Middle frontal gyrus (tissue), 1 donor: Measurements from ENCODE around the gene HLA-DQA2.
"Not testable (repeated sequence)": the region's sequence is repeated elsewhere in the genome, so short reads cannot be mapped to it uniquely, and the experiment has no call there.

ENCODE experiments used
- DNase-seq: peaks from one replicate; pipeline ENCODE4 v3.0.0-alpha.2; 2015; ENCODE audit warnings: low spot score; ENCODE audit errors: extremely low spot score

HLA-DQA2 gene

DNA sequence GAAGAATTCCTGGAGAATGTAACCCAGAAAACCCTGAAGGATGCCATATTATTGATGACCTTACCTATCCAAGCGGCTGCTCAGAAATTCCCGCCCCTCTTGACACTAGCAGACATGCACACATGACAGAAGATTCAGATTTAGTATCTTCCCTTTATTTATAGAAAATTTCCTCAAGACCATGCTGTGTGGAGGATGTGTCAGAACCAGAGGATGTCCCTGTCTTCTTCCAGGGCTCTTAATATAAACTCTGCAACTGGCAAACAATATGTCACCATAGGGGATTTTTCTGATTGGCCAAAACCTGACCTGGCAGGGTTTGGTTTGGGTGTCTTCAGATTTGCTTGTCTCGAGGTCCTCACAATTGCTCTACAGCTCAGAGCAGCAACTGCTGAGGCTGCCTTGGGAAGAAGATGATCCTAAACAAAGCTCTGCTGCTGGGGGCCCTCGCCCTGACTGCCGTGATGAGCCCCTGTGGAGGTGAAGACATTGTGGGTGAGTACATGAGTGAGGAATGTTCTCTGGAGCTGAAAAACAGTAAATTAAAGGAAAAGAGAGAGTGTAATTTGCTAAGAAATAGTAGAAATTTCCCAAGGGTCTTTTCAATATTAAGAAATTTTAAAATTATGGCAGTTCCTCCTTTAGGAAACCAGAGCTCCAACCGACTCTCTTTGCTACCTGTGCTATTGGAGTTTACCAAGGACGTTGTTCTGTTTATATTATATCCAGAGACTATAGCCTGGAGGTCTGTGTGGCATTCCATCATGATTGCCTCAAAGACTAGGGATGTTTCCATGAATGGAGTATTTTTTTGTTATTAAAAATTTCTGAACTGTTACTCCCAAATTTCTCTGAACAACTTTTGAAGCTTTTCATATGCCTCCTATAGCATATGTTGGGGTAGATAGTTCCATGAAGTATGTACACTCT is at the start of gene HLA-DQA2:
HLA-DQA2 (plus strand) TSS at position 361 of the 930 bp plus-strand sequence; CDS start at position 414, 53 bp downstream.
- DNase-seq: no peak

DNA sequence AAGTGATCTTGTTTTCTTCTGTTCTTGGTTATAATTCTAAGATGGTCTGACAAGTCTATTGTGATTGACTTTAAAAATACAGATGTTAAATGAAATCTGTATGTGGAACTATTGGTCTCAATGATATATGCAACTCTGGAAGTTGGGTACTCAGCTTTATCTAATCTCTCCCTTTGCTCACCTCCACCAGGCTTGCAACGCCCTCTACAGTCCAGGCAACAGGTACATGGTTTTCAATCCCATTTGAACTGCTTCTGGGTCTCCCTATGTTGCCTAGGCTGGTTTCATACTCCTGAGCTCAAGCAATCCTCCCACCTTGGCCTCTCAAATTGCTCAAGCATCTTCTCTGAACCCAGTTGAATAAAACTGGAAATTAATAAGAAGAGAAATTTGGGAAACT is 49.2 kb upstream of the HLA-DQA2 start:
- no peak for DNase-seq

DNA sequence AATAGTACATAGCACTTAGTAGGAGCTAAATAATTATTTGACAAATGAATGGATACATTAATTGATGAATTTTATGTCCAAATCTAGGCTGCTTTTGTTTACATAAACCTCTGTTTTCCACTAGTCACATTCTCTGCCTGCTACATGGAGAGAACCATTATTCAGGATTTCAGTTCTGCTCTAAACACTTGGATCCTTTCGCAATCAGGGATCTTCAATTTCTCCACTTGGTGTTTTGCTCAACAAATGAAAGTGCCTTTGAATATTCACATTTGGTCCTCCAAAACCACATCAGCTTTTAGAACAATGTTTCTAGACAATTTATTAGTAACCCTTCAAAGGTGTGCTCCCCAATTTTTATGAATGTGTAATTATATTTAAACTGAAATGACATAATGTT is 44.2 kb upstream of the HLA-DQA2 start:
- DNase-seq: no peak

DNA sequence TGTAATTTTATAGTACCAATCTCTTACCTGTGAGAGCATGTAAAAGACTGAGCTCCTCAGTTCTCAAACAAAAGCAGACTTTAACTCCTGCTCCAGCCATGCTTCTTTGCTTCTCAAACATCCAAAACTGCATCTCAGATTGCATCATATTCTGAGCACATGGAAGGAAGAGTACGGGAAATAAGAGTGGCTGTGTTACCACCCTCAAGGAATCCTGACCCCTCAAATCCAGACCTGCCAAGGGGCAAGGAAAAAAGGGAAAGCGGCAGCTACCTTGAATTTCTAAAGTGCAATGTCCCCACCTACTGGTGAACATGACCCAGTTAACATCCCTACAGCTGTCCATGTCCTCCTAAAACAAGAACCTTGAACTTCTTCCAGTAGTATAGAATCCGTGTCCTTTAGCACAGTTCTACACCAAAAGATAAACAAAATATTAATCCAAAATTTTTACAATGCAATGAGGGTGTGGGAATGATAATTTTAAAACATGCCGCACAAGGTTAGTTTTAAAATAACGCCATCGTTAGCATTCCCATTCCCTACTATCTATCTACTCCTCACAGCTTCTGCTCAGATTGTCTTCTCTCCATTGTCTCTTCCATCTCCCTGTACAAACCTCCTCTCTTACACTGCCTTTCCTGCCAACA is 40.7 kb upstream of the HLA-DQA2 start:
- no peak for DNase-seq

DNA sequence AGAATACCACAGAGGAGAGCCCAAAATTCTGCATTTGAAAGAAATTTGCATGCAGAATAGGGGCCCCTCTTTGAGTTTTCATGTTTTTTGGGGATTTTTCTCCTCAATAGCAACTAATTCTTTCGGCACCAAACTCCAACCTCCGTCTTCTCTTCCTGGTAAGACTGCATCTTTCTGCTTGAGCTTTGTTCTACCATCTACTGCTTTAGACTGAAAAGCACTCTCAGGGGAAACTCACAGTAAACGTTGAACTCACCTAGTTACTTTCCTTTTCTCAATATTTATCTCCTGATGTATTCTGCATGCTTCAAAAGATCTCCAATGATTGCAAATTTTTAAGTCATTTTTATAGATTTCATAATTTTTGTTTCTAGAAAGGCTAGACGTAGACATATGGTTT is 37.8 kb upstream of the HLA-DQA2 start:
- no peak for DNase-seq

DNA sequence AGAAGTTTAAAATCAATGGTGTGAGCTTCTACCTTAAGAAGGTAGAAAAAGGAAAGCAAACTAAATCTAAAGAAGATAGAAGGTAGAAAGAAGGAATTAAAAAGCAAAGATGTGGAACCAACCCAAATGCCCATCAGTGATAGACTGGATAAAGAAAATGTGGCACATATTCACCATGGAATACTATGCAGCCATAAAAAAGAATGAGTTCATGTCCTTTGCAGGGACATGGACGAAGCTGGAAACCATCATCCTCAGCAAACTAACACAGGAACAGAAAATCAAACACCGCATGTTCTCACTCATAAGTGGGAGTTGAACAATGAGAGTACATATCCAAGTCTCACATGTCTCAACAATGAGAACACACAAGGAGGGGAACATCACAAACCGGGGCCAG is 36.0 kb upstream of the HLA-DQA2 start:
- not testable (repeated sequence) for DNase-seq

DNA sequence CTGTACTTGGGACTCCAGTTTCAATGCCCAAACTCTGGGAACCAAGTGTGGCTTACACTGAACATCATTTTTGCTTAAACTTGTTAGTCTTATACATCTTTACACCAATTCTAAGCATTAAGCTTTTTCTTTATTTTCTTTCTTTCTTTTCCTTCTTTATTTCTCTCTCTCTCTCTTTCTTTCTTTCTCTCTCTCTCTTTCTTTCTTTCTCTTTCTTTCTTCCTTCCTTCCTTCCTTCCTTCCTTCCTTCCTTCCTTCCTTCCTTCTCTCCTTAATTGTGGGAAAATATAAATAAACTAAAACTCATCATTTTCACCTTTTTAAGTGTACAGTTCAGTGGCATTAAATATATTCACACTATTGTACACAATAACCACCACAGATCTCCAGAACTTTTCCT is 31.6 kb upstream of the HLA-DQA2 start:
- DNase-seq: no peak

DNA sequence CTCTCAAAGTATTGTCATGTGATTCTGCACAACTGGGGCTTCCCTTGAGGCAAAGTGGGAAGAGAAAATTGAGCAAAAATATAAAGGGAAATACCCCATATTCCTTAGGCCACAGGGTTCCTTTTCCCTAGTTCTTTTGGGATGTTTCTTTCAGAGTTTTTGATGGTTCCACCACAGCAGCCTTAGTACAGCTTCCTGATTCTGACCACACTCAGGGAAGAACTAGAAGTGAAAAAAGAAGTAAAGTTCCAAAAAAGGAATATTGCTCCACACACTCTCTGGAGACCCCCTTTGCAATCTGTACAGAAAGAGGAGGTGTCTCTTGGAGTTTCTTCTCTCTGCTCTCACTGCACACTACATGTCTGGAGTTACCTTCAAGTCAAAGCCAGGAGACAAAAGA is 27.9 kb upstream of the HLA-DQA2 start:
- DNase-seq: no peak

DNA sequence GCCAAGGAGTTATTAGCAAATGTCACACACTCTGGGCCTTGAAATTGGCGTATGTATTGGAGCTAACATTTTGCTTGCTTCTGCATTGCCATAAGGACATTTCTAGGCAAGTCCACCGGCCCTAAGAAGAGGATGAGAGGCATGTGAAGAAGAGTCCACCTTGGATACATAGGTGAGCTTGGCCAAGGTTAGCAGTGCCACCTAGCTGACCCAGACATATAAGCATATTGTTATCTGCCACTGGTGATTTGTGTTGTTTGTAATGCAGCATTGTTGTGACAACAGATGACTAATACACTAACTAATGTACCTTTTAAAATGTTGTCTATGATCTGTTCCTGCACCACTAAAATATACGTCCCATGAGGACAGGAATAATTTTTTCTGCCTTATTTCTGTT is 24.8 kb upstream of the HLA-DQA2 start:
- DNase-seq: no peak

DNA sequence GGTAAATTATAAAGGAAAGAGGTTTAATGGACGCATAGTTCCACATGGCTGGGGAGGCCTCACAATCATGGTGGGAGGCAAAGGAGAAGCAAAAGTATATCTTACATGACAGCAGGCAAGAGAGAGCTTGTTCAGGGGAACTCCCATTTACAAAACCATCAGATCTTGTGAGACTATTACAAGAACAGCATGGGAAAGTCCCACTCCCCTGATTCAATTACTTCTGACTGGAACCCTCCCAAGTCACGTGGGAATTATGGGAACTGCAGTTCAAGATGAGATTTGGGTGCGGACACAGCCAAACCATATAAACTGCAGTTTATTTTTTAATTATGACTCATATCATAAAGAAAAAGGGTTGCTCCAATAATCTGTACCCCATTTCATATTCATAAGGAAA is 22.3 kb upstream of the HLA-DQA2 start:
- DNase-seq: no peak

DNA sequence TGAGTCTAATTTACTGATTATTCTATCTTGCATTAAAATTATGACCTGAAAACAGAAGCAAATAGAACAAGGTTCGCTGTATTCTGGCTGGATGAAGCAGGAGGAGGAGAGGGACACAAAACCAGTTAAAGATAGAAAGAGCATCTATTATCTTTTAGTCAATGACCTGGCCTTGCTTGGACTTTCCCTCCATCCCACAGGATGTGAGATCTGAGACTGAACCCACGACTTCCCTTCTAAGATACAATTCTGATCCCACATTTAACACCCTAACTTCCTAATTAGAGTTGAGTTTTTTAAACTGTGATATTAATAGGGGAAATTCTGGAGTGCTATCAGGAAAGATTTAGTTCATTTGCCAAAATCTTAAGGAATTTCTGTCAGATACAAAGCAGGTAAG is 3.1 kb upstream of the HLA-DQA2 start:
- DNase-seq: no peak

DNA sequence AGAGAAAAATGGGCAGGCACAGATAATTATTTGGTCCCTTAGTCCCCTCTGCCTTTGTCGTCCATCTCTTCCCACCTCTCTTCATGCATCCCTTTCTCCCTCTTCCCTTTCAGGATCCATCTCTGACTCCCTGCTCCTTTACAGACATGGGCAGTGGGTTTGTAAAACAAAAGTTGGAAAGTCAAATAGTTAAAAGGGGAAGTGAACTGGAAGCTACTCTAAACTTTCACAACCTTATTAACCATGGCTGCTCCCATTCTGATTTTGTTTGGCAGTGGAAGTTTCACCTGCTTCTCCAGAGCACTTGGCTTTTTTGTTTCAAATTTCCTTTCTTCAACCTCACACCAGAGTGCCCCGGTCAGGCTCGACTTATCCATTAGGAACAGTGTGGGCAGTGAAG is 1.2 kb downstream of the HLA-DQA2 start:
- DNase-seq: no peak

DNA sequence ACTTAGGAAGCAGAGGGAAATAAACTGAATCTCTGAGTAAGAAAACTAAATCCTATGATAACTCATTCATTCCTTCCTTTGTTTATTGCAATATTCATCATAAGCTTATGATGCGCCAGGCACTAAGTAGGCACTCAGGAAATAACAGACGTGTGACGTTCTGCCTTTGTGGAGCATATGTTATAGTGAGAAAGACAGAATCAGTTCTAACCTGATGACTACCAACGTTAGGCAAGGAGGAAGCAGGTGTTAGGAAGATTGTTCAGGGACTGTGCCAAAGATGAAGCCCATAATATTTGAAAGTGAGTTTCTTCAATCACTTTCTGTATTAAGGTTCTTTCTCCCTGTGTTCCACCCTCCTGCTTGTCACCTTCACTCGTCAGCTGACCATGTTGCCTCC is 3.6 kb downstream of the HLA-DQA2 start:
- no peak for DNase-seq

DNA sequence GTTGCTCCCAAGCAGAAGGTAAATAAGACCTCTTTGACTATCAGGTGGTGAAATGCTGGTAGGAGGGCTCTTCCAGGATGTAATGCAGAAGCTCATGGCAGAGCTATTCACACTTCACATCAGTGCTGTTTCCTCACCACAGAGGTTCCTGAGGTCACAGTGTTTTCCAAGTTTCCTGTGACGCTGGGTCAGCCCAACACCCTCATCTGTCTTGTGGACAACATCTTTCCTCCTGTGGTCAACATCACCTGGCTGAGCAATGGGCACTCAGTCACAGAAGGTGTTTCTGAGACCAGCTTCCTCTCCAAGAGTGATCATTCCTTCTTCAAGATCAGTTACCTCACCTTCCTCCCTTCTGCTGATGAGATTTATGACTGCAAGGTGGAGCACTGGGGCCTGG is 4.5 kb downstream of the HLA-DQA2 start:
- DNase-seq: not testable (repeated sequence)

DNA sequence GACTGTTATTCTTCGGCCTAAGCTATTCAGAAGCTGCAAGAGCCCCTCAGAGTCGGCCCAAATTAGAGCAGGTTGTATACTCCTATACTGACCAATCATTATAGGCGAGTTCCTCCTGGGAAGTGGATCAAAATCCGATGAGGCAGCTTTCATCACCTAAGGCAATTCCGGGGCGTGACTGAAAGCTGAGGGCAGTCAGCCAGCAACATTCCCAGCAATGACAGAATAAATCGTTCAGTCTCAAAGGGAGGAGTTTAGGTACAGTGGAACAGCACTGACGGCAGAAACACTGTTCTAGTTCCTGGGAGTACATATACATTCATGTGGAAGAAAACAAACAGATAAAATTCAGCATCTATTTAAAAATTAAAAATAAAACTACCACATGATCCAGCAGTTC is 11.4 kb downstream of the HLA-DQA2 start:
- no peak for DNase-seq

DNA sequence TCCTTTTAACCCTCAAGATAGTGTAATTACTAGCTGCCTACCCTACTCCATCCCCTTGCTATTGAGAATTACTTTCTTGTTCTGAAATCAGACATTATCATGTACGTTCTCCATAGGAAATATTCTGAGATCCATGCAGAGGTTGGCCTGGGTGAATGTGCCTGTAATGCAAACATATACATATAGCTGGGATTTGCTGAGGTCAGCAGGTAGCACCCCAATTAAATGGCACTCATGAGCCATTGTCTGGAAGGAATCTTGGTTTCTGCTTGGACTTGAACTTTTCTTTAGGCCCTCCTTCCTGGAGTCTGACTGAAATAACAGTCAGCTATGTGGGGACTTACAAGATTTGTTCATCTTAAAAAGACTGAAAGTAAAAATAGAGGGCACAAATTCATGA is 18.5 kb downstream of the HLA-DQA2 start:
- DNase-seq: no peak

DNA sequence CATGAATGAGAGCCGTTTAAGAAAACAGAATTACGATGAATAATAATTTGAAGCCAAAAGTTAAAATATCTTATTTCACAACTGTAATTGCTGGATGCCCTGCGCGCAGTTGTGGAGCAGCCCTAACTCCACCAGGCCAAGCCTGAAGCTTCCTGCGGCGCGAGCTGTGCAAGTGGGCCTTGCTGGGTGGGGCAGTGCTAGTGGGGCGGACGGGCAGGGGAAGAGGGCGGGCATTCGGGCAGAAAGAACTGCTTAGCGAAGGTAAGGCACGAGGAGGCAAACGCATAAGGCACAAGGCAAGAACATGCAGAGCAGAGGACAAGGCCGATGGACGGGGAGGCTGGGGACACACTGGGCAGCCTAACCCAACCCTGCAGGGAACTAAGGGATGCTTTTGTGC is 19.9 kb downstream of the HLA-DQA2 start:
- DNase-seq: no peak

DNA sequence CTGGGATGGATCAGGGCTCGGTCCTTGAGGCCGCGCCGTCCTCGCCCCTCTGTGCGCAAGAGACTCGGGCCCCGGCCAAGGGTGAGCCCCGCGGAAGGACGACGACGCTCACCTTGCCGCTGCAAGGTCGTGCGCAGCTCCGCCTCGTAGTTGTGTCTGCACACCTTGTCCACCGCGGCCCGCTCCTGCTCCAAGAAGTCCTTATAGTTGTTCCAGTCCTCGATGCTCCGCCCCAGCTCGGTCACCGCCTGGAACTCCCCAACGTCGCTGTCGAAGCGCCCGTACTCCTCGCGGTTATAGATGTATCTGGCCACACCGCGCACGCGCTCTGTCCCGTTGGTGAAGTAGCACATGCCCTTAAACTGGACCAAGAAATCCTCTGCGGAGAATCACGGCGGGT is 20.4 kb downstream of the HLA-DQA2 start:
- DNase-seq: no peak

DNA sequence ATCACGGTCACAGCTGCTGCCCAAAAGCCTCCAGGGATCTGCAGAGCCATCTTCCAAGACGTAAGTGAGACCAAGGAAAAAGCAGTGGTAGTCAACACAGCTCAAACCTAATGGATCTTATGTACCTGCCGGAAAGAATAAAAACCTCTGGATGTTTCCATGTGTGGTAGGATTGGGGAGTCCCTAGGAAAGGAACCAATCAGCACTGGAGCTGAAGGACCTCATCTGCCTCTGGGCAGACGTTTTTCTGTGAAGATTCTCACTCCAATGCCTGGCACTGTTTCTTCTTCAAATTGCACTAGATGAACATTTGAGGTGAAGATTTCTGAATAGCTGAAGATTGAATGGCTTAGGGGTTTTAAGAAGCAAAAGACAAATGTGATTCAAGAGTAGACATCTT is 22.2 kb downstream of the HLA-DQA2 start, which contains the start of gene HLA-DQB2:
HLA-DQB2 (minus strand) TSS at position 112 of the 400 bp plus-strand sequence; CDS start at position 50, 62 bp downstream.
- DNase-seq: no peak

DNA sequence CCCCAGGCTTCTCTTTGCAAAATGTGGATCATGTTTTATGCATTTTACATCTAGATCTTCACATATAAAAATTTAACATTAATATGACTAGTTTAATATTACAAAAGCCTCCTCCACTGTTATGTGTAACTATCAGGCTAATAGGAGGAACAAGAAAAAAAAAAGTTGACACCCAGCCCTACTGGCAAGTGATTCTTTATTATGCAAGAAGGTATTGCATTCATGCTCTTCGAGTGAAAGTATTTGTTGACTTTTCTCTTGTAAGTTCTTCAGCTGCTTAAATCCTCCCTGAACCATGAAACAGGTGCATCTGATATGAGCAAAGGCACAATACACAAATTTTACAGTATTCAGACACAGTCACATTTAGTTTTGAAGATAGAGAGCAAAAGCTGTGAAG is 22.9 kb downstream of the HLA-DQA2 start:
- no peak for DNase-seq

DNA sequence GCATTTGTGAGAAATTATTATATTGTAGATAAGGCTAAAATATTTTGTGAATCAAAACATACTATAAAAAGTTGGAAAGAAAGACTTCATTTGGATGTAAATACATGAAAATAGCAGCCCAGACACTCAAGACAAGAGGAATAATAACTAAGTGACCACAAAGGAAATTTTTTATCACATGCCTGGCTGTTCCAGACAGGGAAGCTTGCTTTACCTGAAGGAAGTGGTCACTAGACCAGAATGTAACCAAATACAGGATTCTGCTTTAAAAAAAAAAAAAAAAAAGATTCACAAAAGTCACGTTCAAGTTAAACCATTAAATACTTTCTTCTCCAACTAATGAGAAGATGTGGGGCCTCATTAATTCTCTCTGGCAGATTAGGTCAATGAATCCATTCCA is 31.5 kb downstream of the HLA-DQA2 start:
- DNase-seq: no peak

DNA sequence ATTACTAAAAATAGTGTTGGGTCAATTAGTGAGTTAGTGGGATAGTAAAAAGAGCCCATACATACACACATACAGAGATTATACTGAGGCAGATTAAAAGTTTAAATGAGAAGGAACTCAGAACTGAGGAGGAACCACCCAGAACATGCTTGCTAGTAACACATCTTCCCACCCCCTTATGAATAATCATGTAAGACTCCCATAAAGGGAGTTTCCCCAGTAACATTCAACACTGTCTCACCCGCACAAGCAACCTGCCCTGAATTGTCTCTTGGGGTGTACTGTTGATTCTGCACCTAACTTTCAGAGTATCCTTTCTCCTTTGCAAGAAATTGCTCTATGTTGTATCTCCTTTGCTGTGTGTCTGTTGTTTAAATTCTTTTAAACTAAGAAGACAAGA is 33.2 kb downstream of the HLA-DQA2 start:
- no peak for DNase-seq

DNA sequence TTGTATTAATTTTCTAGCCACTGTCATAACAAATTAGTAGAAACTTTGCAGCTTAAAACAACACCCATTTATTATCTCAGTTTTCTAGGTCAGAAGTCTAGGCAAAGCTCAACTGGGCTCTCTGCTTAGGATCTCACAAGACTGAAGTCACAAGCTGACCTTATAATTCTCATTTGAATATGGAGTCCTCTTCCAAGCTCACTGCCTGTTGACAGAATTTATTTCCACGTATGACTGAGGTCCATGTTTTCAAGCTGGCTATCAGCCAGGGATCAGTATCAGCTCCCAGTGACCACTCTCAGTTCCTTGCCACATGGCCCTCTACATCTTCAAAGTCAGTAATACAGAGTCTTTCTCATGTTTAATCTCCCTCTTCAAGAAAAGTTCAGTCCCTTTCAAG is 33.9 kb downstream of the HLA-DQA2 start:
- no peak for DNase-seq
